ENCODE measurements around the gene COL4A1.

Gene COL4A1

DNA sequence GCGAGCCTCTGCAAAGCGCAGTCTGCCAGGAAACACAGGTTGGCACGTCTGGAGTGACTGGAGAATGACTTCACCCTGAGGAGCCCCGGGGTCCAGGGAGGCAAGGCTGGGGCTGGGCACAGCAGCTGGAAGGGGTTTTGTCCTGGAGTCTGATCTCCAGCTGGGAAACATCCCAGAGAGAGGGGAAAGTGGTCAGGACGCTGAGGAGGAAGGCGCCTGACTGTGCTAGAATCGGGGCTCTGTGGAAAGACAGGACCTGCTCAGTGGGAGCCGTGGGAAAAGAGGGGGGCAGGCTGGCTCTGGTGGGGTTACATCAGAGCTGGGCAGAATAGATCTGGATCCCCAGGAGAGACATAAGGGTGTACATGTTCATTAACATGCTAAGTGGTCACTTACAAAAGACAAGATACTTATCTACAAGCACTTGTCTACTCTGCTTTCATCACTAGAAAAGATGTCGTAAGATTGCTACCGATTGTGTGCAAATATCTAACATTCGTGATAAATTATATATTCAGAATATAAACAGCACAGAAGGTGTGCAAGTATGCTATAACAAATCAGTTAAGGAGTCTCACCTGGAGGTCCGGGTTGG, 106.6 kb downstream of the COL4A1 start:
- TF ChIP-seq CTCF (IDR thresholded peaks at IDR 0.05; ENCODE audit: control insufficient read depth, extremely low read depth, insufficient read depth): no peak
- H3K4me3 ChIP-seq (ENCODE audit: low read depth, low read length): no peak overlapping the region
- DNase-seq (ENCODE audit: low read depth): no peak

DNA sequence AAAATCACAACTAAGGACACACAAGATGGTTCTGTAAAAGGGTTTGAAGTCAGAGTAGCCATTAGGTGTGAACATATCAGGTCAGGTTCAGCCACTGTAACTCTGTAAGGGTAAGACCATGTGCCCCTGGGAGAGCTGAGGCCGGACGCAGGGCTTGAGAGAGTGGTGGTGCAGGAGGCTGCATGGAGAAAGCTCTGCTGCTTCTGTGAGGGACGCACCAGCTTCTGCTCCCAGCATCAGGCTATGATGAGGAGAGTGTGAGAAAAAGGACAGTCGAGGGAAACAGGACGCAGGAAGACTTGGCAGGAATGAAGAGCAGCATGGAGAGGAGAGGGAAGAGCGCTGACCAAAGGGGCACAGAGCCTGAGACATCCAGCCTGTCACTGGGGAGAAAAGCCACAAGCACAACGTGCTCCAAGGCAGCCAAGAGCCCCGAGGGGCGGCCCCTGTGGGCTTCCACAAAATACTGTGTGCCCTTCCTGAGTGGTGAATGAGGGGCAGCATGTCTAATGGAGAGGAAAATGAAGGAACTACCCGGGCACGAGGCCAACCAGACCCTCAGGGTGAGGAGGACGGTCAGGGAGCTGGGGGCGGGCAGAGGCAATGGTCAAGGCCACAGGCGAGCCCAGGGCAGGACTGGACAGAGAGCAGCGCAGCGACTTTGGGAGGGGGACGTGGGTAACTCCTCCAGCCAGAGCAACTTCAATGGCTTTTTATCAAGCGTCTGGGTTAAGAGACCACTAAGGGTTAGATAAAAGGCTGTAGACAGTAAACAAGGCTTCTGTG, 107.7 kb downstream of the COL4A1 start:
- DNase-seq (ENCODE audit: low read depth): no peak
- H3K4me3 ChIP-seq (ENCODE audit: low read depth, low read length): no peak overlapping the region
- TF ChIP-seq CTCF (IDR thresholded peaks at IDR 0.05; ENCODE audit: control insufficient read depth, extremely low read depth, insufficient read depth): no peak

GRCh38 chr13:110197471-110197870, 109.5 kb downstream of the COL4A1 start:
- DNase-seq (ENCODE audit: low read depth): no peak
- H3K4me3 ChIP-seq (ENCODE audit: low read depth, low read length): no peak overlapping the region
- no peak for TF ChIP-seq CTCF (IDR thresholded peaks at IDR 0.05; ENCODE audit: control insufficient read depth, extremely low read depth, insufficient read depth)

DNA sequence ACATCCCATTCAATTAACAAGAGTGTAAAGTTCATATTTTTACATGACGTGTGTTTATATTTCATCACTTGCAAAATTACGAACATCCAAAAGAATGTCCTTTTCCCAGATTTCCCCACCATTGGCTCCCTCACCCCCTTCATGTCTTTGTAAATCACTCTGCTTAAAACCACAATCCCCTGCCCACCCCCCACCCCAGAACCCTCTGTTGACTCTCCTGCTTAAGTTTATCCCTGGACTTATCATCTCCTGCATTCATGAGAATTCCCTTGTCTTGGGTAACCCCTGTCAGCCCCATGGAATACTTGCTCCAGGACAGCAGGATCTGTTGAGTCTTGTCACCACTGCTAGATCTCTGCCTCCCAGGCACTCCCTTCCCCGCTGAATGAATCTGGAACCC, 109.9 kb downstream of the COL4A1 start:
- TF ChIP-seq CTCF (IDR thresholded peaks at IDR 0.05; ENCODE audit: control insufficient read depth, extremely low read depth, insufficient read depth): no peak
- DNase-seq (ENCODE audit: low read depth): no peak
- no peak overlapping the region for H3K4me3 ChIP-seq (ENCODE audit: low read depth, low read length)

- TF ChIP-seq CTCF (IDR thresholded peaks at IDR 0.05; ENCODE audit: control insufficient read depth, extremely low read depth, insufficient read depth): no peak
- no peak for DNase-seq (ENCODE audit: low read depth)
- no peak overlapping the region for H3K4me3 ChIP-seq (ENCODE audit: low read depth, low read length)
These were observed 111.1 kb downstream of the COL4A1 start for GRCh38 chr13:110195547-110196485.

GRCh38 chr13:110194451-110194850, 112.5 kb downstream of the COL4A1 start:
- no peak for TF ChIP-seq CTCF (IDR thresholded peaks at IDR 0.05; ENCODE audit: control insufficient read depth, extremely low read depth, insufficient read depth)

More at GRCh38 chr13:110194451-110194850, 112.5 kb downstream of the COL4A1 start:
- no peak overlapping the region for H3K4me3 ChIP-seq (ENCODE audit: low read depth, low read length)
- DNase-seq (ENCODE audit: low read depth): no peak
